GM19025 (cell line): Measurements from ENCODE around the gene EMB.
"Not testable (repeated sequence)": the region's sequence is repeated elsewhere in the genome, so short reads cannot be mapped to it uniquely, and the experiment has no call there.

ENCODE experiments used
- ATAC-seq: cut with Tn5 transposase; IDR thresholded peaks from one replicate; pipeline ENCODE4 v1.9.1; 2021; ENCODE audit warnings: mild to moderate bottlenecking, low read depth, moderate library complexity; ENCODE audit not compliant: unreplicated experiment

The EMB gene

DNA sequence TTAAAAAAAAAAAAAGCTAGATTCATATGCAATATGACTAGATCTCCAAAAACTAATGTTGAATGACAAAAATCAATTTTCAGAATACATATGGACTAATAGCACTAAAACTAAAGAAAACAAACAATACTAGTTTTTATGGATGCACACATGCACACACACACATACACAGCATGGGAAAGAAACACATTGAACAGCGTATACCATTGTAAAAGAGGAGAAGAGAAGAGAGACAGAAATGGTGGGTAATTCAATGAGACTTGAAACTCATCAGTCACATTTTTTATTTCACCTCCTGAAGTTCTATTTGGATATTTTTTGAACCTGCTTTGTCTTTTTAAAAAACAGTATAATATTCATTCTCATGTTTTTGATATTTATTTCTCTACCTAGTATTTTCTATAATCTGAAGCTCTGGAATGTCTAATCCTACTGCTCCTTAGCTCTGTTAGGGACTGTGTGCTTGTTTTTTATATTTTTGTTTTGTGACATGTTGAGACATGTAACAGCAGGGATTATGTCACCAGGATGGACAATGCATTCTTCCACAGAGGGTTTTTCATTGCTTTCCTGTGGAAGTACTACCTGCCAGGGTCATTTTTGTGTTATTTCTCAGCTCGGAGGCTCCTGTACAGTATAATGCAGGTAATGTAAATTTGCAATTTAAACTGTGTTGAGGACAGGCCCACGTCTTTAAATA is 17.8 kb downstream of the EMB start:
- not testable (repeated sequence) for ATAC-seq

DNA sequence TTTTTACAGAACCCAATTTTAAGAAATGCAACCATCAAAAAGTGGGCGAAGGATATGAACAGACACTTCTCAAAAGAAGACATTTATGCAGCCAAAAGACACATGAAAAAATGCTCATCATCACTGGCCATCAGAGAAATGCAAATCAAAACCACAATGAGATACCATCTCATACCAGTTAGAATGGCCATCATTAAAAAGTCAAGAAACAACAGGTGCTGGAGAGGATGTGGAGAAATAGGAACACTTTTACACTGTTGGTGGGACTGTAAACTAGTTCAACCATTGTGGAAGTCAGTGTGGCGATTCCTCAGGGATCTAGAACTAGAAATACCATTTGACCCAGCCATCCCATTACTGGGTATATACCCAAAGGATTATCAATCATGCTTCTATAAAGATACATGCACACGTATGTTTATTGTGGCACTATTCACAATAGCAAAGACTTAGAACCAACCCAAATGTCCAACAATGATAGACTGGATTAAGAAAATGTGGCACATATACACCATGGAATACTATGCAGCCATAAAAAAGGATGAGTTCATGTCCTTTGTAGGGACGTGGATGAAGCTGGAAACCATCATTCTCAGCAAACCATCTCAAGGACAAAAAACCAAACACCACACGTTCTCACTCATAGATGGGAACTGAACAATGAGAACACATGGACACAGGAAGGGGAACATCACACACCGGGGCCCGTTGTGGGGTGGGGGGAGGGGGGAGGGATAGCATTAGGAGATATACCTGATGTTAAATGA is 19.7 kb downstream of the EMB start:
- ATAC-seq: not testable (repeated sequence)

DNA sequence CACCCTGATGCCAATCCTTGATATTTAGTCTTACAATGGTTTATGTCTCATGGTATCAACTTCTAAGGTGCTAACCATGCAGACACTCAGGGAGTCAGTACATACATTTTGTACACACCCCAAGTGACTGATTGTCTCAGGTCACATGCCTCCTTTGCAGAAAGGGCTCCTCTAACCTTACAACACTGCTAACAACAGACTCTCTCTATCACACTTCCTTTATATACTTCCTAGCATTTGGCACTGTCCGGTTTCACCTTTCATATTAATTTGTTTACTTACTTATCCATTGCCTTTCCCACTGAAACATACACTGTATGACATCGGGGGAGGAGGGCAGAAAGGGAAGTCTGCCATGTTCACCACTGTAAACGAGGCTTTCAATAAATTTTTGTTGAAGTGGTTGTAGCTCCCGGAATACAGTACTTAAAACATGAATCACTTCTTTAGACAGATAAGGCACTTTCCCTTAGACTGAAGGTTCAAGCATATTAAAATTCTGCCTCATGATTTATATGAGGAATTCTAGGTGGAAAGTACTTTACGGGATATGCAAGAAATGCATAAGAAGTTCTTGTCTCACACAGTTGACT is 20.6 kb downstream of the EMB start:
- no peak for ATAC-seq

DNA sequence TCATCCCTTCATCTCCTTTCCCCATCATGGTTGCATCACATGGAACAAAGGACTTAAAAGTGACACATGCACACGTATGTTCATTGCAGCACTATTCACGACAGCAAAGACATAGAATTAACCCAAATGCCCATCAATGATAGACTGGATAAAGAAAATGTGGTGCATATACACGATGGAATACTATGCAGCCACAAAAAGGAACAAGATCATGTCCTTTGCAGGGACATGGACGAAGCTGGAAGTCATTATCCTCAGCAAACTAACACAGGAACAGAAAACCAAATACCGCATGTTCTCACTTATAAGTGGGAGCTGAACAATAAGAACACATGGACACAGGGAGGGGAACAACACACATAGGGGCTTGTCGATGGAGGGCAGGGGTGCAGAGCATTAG is 21.4 kb downstream of the EMB start:
- ATAC-seq: not testable (repeated sequence)

DNA sequence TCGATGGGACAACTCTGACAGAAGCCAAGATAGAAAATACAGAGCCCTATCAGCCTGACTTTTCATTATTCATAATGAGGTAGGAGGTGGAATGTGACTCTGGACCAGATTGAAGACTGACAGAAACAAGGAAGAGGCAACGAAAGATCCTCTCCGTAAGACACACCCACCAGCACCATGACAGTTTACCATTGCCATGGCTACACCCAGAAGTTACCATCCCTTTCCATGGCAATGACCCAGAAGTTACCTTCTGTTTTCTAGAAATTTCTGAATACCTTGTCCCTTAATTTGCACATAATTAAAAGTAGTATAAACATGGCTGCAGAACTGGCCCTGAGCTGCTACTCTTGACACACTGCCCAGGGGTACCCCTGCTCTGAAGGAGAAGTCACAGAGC is 24.5 kb downstream of the EMB start:
- ATAC-seq: not testable (repeated sequence)

DNA sequence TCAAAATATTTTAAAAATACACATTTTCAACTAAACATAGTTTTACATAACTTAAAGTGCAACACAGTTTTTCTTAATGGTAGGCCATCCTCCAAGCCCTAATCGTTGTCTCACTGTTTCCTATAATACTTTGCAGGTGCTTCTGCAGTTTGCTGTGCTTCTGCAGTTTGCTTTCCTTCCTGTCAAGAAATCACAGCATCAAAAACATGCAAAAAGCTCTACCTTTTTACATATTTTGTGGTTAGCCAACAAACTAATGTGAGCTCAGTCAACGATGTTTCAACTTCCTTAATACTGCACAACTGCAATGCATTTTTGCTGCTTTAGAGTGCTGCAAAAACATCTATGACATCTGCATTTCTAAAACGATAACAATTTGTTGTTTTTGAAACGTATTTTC is 25.2 kb downstream of the EMB start:
- ATAC-seq: peak; percentile 92

DNA sequence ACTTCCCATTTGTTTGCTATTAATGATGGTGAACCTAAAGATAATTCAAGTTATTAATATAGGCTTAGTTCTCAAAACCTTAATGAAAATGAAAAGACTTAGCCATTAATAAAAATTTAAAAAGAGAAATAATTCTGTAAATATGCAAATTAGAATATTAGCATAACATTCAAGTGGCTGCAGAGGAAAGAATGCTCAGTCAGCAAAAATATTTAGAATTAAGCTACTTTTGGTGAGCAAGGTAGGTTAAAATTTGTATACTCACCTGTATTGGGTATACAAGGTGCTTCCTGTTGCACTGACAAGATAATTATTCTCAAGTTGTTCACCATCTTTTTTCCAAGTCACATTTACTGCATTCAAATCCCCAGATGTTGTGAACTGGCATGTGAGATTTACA is 30.2 kb downstream of the EMB start:
- ATAC-seq: not testable (repeated sequence)

DNA sequence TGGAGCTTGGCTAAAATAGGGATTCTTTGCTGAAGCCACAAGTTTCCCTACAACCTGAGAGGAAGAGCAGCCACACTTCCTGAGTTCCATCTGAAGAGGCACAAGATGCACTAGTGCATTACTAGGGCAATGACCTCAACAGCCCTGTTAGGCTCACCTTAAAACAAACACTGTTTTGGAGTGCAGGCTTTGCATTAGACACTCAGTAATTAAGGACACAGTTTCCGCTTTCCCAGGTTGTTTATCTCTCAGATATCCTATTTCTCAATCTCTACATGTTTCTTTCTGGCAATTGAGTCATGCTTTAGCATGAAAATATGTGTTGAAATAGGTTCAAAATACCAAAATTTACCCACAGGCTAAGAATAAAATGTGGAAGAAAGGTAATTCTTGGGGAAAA is 34.2 kb downstream of the EMB start:
- no peak for ATAC-seq

DNA sequence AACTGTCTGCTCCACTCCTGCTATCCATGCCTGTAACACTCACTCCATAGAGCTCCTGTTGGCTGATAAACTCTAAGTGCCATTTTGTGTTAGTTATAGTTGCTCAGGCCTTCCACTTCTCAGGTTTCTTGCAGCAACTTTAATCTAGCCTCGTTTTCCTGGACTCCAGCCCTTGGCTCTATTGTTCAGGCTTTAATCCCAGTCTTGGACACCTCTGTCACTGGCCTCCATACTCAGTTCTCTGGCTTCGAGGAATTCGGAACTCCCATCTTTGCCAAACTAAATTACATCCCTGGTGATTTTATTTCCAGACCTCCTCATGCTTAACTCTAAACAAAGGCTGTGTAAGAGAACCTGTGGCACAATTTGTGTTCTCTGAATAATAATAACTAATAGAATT is 39.8 kb downstream of the EMB start:
- ATAC-seq: no peak

DNA sequence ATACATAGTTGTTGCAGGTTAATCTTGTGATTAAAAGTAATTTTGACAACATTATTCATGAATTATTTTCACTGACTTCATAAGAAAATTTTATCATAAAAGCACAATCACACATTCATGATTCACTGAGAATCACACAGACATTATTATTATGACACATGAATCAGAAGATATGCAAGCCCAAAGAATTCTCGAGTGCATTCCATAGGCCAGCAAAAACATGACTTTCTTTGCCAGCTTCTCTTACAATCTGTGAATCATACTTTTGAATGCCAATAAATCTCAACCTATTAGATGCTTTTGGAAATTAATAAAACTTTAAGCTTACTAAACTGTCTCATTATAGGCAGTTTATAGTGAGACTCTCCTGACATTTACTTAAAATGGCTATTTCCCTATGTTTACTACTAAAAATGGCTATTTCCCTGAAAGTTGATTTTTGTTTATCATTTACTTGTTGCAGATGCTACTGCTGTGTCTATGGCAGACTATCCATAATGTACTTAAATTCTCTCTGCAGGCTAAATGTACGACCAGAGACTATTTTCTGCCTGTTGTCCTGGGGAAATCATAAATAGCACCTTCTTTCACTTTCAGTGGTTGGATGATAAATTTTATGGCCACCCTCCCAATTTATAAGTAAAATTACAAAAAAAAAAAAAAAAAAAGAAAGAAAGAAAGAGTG is 47.0 kb downstream of the EMB start:
- not testable (repeated sequence) for ATAC-seq

DNA sequence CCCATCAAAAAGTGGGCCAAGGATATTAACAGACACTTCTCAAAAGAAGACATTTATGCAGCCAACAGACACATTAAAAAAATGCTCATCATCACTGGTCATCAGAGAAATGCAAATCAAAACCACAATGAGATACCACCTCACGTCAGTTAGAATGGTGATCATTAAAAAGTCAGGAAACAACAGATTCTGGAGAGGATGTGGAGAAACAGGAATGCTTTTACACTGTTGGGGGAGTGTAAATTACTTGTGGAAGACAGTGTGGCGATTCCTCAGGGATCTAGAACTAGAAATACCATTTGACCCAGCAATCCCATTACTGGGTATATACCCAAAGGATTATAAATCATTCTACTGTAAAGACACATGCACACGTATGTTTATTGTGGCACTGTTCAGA is 48.8 kb downstream of the EMB start:
- not testable (repeated sequence) for ATAC-seq

DNA sequence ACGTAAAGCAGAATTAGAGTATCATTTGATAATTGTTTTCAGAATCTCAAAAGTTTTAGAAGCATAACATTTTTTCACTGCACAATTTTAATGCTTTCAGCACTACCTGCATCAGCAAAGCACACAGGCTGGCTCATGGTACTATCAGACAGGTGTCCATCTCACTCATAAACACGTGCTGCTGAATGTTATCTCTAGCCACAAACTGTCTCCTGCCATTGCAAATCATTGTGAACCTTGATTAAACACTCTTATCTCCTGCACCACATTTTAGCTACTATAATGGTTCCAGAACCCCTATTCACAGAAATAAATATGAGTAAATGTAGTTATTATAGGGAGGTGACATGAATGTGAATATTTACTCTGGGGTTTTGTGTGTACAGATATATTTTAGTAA is 56.7 kb downstream of the EMB start:
- not testable (repeated sequence) for ATAC-seq

DNA sequence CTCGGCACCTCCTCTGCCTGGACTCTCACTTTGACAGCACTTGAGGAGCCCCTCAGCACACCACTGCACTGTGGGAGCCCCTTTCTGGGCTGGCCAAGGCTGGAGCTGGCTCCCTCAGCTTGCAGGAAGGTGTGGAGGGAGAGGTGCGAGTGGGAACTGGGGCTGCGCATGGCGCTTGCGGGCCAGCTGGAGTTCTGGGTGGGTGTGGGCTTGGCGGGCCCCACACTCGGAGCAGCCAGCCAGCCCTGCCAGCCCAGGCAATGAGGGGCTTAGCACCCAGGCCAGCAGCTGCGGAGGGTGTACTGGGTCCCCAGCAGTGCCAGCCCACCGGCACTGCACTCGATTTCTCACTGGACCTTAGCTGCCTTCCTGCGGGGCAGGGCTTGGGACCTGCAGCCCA is 64.4 kb downstream of the EMB start:
- ATAC-seq: not testable (repeated sequence)

DNA sequence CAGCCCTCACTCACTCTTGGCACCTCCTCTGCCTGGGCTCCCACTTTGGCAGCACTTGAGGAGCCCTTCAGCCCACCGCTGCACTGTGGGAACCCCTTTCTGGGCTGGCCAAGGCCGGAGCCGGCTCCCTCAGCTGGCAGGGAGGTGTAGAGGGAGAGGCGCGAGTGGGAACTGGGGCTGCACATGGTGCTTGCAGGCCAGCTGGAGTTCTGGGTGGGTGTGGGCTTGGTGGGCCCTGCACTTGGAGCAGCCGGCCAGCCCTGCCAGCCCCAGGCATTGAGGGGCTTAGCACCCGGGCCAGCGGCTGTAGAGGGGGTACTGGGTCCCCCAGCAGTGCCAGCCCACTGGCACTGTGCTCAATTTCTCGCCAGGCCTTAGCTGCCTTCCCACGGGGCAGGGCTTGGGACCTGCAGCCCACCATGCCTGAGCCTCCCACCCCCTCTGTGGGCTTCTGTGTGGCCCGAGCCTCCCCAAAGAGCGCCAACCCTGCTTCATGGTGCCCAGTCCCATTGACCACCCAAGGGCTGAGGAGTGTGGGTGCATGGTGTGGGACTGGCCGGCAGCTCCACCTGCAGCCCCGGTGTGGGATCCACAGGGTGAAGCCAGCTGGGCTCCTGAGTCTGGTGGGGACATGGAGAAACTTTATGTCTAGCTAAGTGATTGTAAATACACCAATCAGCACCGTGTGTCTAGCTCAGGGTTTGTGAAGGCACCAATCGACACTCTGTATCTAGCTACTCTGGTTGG is 71.6 kb downstream of the EMB start:
- not testable (repeated sequence) for ATAC-seq

DNA sequence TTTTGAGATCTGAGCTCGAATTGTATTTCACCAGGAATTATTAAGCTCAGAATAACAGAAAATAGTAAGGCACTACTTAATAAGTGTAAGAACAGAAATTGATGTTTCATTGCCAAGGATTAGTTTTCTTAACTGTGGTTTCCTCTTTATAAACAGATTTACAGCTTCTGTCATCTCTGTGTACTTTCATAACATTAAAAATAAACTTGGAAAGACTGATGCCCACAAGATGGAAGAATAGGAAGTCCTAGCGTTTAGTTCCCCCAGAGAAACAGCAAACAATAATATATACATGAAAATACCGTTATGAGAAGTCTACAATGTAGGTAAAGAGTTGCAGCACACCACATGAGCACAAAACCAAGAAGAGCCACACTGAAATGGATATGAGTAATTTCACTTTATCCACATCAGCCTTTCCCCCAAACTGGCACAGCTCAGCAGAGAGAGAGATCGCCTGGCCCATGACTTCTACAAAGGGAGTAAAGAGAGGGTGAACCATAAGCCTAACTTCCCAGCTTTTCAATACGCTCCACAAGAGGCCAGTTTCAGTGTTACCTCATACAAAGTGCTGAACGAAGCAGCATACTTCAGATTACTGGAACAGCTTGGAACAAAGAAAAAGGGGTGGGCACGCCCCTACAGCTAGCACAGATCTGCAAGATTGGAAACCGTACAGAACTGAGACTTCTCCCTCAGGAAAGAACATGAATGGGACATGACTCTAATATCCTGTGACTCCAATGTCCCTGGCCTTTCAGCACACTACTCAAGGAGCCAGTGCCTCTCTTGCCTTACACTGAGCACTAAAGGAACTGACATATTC is 75.4 kb downstream of the EMB start:
- ATAC-seq: no peak

DNA sequence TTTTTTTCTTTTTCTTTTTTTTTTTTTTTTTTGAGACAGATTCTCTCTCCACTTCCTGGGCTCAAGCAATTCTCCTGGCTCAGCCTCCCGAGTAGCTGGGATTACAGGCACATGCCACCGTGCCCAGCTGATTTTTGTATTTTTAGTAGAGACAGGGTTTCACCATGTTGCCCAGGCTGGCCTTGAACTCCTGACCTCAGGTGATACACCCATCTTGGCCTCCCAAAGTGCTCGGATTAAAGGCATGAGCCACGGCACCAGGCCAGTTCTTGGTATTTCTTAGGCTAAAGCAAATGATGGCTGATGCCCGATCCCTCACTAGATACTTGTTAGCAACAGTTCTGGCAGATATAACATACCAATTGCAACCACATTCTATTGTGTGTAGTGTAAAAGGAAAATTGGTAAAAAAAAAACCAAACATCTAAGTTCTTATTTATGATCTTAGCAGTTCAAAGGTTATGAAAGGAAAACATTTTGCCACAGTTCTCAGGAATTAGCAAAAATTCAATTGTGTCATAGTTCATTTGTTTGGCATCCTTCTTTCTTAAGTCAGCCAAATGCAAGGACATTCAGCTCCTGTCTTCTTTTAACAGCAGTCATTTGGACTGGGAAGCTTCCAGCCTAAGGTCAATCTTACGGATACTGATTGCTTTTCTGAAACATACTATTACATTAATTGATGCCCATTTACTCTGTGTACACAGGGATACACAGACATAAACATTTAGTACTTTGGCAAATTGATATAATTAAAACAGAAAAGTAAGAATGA is 76.4 kb downstream of the EMB start:
- not testable (repeated sequence) for ATAC-seq

DNA sequence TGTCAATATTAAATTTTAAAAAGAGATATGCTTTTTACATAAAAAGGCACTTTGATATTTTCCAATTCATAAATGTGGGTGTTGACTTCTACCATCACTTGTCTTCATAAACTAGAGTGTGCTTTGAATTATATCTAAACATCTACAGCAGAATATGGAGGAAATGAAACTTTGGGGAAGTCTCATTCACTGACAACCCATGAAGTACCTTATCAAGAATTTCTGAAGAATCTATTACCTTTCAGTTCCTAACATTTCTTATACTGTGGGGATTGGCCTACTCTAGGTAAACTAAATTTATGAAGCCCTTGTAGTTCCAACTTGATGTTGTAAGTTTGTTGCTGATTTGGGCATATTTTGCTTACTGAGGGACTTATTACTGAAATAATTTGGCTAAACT is 81.9 kb downstream of the EMB start:
- no peak for ATAC-seq

DNA sequence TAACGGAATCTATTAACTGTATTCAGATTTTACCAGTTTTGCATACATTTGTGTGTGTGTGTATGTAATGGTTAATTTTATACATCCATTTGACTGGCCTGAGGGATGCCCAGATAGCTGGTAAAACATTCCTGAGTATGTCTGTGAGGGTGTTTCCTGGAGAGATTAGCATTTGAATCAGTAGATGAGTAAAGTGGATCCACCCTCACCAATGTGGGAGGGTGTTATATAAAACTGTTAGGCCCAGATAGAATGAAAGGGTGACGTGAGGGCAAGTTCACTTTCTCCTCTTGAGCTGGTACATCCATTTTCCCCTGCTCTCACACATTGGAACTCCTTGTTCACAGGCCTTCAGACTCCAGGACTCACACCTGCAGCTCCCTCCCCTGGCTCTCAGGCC is 88.7 kb downstream of the EMB start:
- ATAC-seq: no peak
